ENCODE measurements around the gene SLC17A5. TPM values are rescaled to one million over a fixed set of nuclear protein-coding genes. Genes with fewer than 3 reads are reported as not detected.

The SLC17A5 gene
- polyA plus RNA-seq, 1 experiment: 13.2 TPM

DNA sequence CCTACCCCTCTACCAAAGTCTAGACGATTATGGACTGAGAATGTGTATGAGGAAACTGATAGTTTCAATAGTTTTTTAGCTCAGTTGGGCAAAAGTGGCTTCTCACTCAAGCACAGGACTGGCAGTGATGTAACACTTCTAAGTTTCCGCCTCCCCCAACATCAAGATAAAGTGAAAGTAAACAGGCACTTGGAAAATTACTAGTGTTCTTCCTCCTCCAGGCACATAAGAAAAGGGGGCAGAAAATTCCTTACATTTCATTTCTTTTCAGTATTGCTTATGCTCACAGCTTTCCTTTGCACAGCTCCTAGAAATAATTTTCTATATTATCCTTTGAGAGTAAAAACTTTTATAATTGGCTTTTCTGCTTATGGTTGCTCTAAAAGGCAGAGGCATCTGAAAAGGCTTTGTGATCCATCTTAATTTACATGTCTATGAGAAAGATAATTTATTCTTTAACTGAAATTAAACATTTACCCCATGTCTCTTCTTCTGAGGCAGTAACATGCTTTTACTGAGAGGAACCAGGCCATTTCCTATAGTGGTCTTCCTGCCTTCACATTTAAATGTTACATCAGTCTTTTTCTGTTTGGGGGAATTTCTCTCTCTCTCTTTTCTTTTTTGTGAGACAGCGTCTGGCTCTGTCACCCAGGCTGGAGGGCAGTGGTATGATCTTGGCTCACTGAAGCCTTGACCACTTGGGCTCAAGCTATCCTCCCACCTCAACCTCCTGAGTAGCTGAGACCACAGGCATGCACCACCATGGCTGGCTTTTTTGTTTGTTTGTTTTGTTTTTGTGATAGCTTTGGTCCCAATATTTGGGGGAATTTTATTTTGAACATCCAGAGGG lies 68.0 kb downstream of the SLC17A5 start:
- Histone ChIP-seq H3K27me3 (ENCODE audit: control insufficient read depth, insufficient read depth, low read length) (no peaks in the 10 kb centered on the region), H3K36me3 (ENCODE audit: control insufficient read depth, insufficient read depth, low read length) (no peaks in the 10 kb centered on the region), H3K4me3 (ENCODE audit: low read depth, low read length) (peak overlapping the region; percentile 26)
- TF ChIP-seq, protein P1, sequence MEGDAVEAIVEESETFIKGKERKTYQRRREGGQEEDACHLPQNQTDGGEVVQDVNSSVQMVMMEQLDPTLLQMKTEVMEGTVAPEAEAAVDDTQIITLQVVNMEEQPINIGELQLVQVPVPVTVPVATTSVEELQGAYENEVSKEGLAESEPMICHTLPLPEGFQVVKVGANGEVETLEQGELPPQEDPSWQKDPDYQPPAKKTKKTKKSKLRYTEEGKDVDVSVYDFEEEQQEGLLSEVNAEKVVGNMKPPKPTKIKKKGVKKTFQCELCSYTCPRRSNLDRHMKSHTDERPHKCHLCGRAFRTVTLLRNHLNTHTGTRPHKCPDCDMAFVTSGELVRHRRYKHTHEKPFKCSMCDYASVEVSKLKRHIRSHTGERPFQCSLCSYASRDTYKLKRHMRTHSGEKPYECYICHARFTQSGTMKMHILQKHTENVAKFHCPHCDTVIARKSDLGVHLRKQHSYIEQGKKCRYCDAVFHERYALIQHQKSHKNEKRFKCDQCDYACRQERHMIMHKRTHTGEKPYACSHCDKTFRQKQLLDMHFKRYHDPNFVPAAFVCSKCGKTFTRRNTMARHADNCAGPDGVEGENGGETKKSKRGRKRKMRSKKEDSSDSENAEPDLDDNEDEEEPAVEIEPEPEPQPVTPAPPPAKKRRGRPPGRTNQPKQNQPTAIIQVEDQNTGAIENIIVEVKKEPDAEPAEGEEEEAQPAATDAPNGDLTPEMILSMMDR (IDR thresholded peaks at IDR 0.05; ENCODE audit: insufficient read depth, low read depth, low read length): no peak
- DNase-seq (ENCODE audit: low read depth): peak; percentile 47
- ChIA-PET CTCF (interaction anchor here (1.4 to 1.8 kb wide), 2 partner anchors 12 to 25 kb away, joined by 3 to 6 read pairs; no protein-coding TSS in a partner anchor), POLR2A (interaction anchor here (1.2 to 1.6 kb wide), 2 partner anchors 66 to 72 kb away, joined by 7 to 31 read pairs; no protein-coding TSS in a partner anchor)

DNA sequence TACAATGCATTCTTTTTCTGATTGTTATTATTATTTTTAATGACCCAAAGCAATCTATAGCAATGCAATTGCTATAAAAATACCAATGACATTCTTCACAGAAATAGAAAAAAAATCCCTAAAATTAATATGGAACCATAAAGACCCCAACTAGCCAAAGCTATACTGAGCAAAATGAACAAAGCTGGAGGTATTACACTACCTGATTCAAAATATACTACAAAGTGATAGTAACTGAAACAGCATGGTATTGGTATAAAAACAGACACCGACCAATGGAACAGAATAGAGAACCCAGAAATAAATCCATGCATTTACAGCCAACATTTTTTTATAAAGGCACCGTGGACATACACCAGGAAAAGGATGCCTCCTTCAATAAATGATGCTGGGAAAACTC lies 72.5 kb downstream of the SLC17A5 start:
- CTCF ChIA-PET: interaction anchor here (2.2 to 3.0 kb wide), 2 partner anchors 60 to 64 kb away, joined by 7 to 22 read pairs; partner anchors contain the start of gene EEF1A1
- DNase-seq (ENCODE audit: low read depth): no peak
- POLR2A ChIA-PET: interaction anchor here (2.1 kb wide), 1 partner anchor 60 kb away, joined by 34 read pairs; the partner anchor contains the start of gene EEF1A1
- no peaks in the 10 kb centered on the region for H3K27me3 ChIP-seq (ENCODE audit: control insufficient read depth, insufficient read depth, low read length)
- no peak overlapping the region for H3K4me3 ChIP-seq (ENCODE audit: low read depth, low read length)
- TF ChIP-seq, protein P1 (IDR thresholded peaks at IDR 0.05; ENCODE audit: insufficient read depth, low read depth, low read length): no peak
- H3K36me3 ChIP-seq (ENCODE audit: control insufficient read depth, insufficient read depth, low read length): no peaks in the 10 kb centered on the region

DNA sequence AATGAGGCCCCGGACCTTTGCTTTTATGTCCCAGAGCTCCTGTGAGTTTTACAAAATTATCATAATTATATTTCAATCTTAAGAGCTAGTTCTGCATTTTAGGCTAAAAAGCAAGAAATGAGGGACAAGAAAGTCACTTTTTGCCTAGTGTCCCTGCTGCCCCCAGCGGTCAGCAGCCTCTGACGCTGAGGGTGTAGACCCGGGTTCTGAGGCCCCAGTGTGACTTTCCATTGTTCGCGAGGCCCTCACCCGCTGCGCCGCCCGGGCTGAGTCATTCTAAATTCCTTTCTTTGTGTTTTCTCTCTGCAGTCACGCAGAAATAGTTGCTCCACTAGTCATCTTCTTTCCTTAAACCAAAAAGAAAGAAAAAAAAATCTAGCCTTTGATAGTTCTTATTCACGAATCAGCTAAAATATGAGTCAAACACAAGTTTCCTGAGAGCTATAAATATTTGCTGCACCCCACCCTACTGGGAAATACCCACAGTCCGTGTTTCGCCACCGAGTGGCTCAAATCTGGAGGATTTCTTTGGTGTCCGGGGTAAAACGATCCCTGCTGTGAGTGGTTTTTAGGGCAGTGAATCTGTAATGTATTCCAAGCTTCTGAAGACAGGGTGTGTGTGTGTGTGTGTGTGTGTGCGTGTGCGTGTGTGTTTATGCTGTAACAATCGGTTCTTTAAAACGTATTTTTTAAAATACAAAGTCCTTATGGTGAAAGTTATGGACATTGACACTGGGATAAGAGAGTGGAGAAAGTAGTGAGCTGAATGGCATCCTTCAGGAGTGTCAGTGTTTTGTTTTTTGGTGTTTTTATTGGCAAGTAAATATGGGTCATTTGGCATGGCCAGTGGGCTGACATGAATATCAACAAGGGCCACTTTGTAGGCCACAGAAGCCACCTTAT lies 73.3 kb downstream of the SLC17A5 start:
- ChIA-PET POLR2A (interaction anchor here (0.6 to 2.1 kb wide), 5 partner anchors 15 to 67 kb away, joined by 3 to 34 read pairs (median 5); partner anchors contain the start of gene EEF1A1), CTCF (interaction anchor here (0.6 to 3.0 kb wide), 11 partner anchors 9 to 343 kb away, joined by 3 to 22 read pairs (median 5); partner anchors contain the start of gene EEF1A1)
- Histone ChIP-seq H3K4me3 (ENCODE audit: low read depth, low read length) (peak overlapping the region; percentile 23), H3K36me3 (ENCODE audit: control insufficient read depth, insufficient read depth, low read length) (no peaks in the 10 kb centered on the region), H3K27me3 (ENCODE audit: control insufficient read depth, insufficient read depth, low read length) (no peaks in the 10 kb centered on the region)
- DNase-seq (ENCODE audit: low read depth): peak; percentile 99
- TF ChIP-seq, protein P1 (IDR thresholded peaks at IDR 0.05; ENCODE audit: insufficient read depth, low read depth, low read length): peak; percentile 61

DNA sequence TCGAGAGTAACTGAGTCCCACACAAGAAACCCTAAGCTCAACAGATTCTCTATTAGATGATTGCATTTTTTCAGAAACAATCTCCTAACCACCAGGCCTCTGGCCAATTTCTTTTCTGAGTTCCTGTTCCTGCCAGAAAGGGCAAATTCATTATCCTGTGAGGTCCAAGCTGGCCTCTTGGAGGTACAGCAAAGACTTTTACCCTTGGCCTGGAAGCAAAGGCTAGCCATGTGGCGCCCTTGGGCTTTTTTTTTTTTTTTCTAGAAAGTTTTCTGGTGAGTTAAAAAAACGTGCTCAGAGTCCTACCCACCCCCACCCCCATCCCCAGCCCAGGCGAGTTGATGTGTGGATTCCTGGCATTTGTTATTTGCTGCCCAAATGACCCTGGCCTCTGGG lies 73.9 kb downstream of the SLC17A5 start:
- ChIA-PET POLR2A (interaction anchor here (0.6 to 2.1 kb wide), 6 partner anchors 12 to 1037 kb away, joined by 3 to 34 read pairs (median 10); partner anchors contain the start of gene EEF1A1), CTCF (interaction anchor here (1.0 to 3.0 kb wide), 9 partner anchors 8 to 344 kb away, joined by 3 to 22 read pairs (median 6); partner anchors contain the start of gene EEF1A1)
- Histone ChIP-seq H3K36me3 (ENCODE audit: control insufficient read depth, insufficient read depth, low read length) (no peaks in the 10 kb centered on the region), H3K4me3 (ENCODE audit: low read depth, low read length) (no peak overlapping the region), H3K27me3 (ENCODE audit: control insufficient read depth, insufficient read depth, low read length) (no peaks in the 10 kb centered on the region)
- TF ChIP-seq, protein P1 (IDR thresholded peaks at IDR 0.05; ENCODE audit: insufficient read depth, low read depth, low read length): no peak
- peak; percentile 69 for DNase-seq (ENCODE audit: low read depth)
